ENCODE measurements around the gene LXN. TPM values are rescaled to one million over a fixed set of nuclear protein-coding genes. Genes with fewer than 3 reads are reported as not detected.

LXN gene
- total and polyA plus RNA-seq, 2 of the 8 experiments (the other 6 are each of a cell fraction or from before 2014, with no cell fraction given), result 3.2 to 4.7 TPM

DNA sequence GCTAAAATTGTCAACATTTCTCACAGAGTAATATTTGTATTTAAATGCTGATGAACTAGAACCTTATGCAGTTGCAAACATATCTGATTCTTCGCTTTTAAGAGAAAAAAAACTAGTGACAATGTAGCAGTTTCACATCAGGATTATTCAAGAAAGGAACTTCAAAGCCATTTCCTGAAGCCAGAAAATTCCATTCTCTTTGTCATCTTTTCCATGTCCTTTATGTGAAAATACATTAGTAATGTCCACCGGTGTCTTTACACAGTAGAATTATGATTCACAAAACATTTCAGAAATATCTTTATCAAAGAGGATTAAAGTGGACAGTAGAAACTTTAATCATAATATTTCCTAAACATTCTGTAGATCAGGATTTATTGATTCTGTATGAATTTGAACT lies 12.7 kb upstream of the LXN start:
- Histone ChIP-seq H4K91ac (replicated peaks; ENCODE audit: insufficient read length, low read length) (no peak overlapping the region), H3K79me1 (ENCODE audit: low read depth, low read length) (no peaks in the 10 kb centered on the region), H3K4me2 (ENCODE audit: insufficient read depth in 1 of 2, low read depth in 2 of 2, low read length in 2 of 2) (no peak overlapping the region), H3K9ac (replicated peaks in 1 of 4; ENCODE audit: extremely low read depth in 1 of 4, low read depth in 3 of 4, low read length in 3 of 4) (no peak overlapping the region), H3K36me3 (ENCODE audit: control insufficient read depth in 2 of 4, insufficient read depth in 4 of 4, low read length in 3 of 4) (peaks cover 0 to 4% (median 1%) of the 10 kb centered on the region in 4 experiments; a peak in 2 of 8 replicates), H2BK15ac (ENCODE audit: low read length) (no peak overlapping the region), H3K4me1 (replicated peaks in 1 of 4; ENCODE audit: control insufficient read depth in 3 of 4, insufficient read depth in 4 of 4, low read length in 3 of 4) (no peaks in the 10 kb centered on the region), H3K79me2 (ENCODE audit: control insufficient read depth in 1 of 2, insufficient read depth in 2 of 2, low read length in 2 of 2) (no peaks in the 10 kb centered on the region), H3K18ac (ENCODE audit: extremely low read depth, low read length) (no peak overlapping the region), H4K5ac (ENCODE audit: insufficient read length, low read depth, low read length) (no peak overlapping the region), H3K27ac (ENCODE audit: low read depth, low read length) (no peak overlapping the region), H2BK20ac (ENCODE audit: low read length) (no peak overlapping the region), H2BK5ac (ENCODE audit: low read depth, low read length) (no peak overlapping the region), H3K27me3 (replicated peaks in 1 of 4; ENCODE audit: control insufficient read depth in 3 of 4, extremely low read depth in 1 of 4, insufficient read depth in 3 of 4, low read length in 3 of 4) (no peaks in the 10 kb centered on the region), H2BK12ac (ENCODE audit: low read depth, low read length) (no peak overlapping the region), H4K20me1 (replicated peaks in 1 of 2; ENCODE audit: control insufficient read depth in 1 of 2, insufficient read depth in 2 of 2, low read length in 2 of 2) (no peaks in the 10 kb centered on the region), H2AK5ac (ENCODE audit: low read depth, low read length) (no peak overlapping the region), H3K23ac (ENCODE audit: insufficient read length) (no peak overlapping the region), H3K4me3 (ENCODE audit: extremely low read depth in 1 of 4, insufficient read depth in 2 of 4, low read depth in 3 of 4, low read length in 4 of 4) (no peak overlapping the region), H3K4ac (replicated peaks; ENCODE audit: insufficient read length, low read depth, low read length) (no peak overlapping the region), H3K23me2 (ENCODE audit: low read depth, low read length) (no peaks in the 10 kb centered on the region), H4K8ac (ENCODE audit: extremely low read depth, insufficient read depth, low read length) (no peak overlapping the region), H3K56ac (replicated peaks; ENCODE audit: insufficient read length, low read depth, low read length) (no peak overlapping the region), H3K9me3 (ENCODE audit: insufficient read depth in 2 of 2, low read depth in 1 of 2, low read length in 1 of 2) (no peaks in the 10 kb centered on the region), H3K14ac (ENCODE audit: insufficient read length) (no peak overlapping the region), H2AFZ (ENCODE audit: low read length) (no peak overlapping the region), H2BK120ac (replicated peaks; ENCODE audit: low read depth, low read length) (no peak overlapping the region)
- FAIRE-seq (no peak), DNase-seq (ENCODE audit: low read depth in 1 of 2, low spot score in 2 of 2) (no peak)
- TF ChIP-seq SAP30 (IDR thresholded peaks at IDR 0.05; ENCODE audit: insufficient read depth, insufficient replicate concordance, low read length), result no peak
- TF ChIP-seq CHD1 (IDR thresholded peaks at IDR 0.05; ENCODE audit: low read depth, low read length), result no peak
- TF ChIP-seq JUN (IDR thresholded peaks at IDR 0.05; ENCODE audit: low read depth, low read length), result no peak
- TF ChIP-seq CBX5 (IDR thresholded peaks at IDR 0.05; ENCODE audit: low read depth, low read length), result no peak
- TF ChIP-seq CTBP2 (IDR thresholded peaks at IDR 0.05; ENCODE audit: borderline replicate concordance, insufficient read depth, insufficient read length, low read length), result no peak
- no peak for TF ChIP-seq SP1 (IDR thresholded peaks at IDR 0.05; ENCODE audit: low read depth, low read length)
- TF ChIP-seq BCL11A (IDR thresholded peaks at IDR 0.05; ENCODE audit: low read depth in 2 of 2, low read length in 2 of 2), result no peak
- no peak for TF ChIP-seq TAF7 (optimal IDR thresholded peaks at IDR 0.05; ENCODE audit: borderline replicate concordance, low read depth, low read length)
- ChIA-PET CTCF (ENCODE audit: partially characterized antibody) (interaction anchor here (0.9 to 1.8 kb wide), 3 partner anchors 25 to 106 kb away, joined by 3 to 7 read pairs (median 6); no protein-coding TSS in a partner anchor), POLR2A (ENCODE audit: partially characterized antibody) (no interaction called here)
- WGBS, 2 experiments (ENCODE audit: extremely low coverage in 1 of 2, insufficient coverage in 1 of 2, insufficient read length in 1 of 2, insufficient replicate concordance in 2 of 2, low coverage in 1 of 2, low lambda C conversion rate in 2 of 2, missing lambda C conversion rate in 1 of 2), result 96% methylated on average over 2 of the region's 2 CpGs; no CpG with 5 or more reads in 1 of the 2 experiments

All from H1 (cell line).